BLaER1 (cell line): Measurements from ENCODE around the gene APOC1.

ENCODE experiments used
- H3K27ac ChIP-seq: shearing (Covaris generic); formaldehyde crosslinking; 2 replicates; pipeline ENCODE4 v1.8.1; 2022
- H3K27me3 ChIP-seq: shearing (Covaris generic); formaldehyde crosslinking; 2 replicates; pipeline ENCODE4 v1.8.1; 2022
- H3K36me3 ChIP-seq: shearing (Covaris generic); formaldehyde crosslinking; 2 replicates; pipeline ENCODE4 v1.8.1; 2022
- H3K4me1 ChIP-seq: shearing (Covaris generic); formaldehyde crosslinking; 2 replicates; pipeline ENCODE4 v1.8.1; 2022
- H3K4me2 ChIP-seq: shearing (Covaris generic); formaldehyde crosslinking; 2 replicates; pipeline ENCODE4 v1.8.1; 2022
- H3K4me3 ChIP-seq: shearing (Covaris generic); formaldehyde crosslinking; 2 replicates; pipeline ENCODE4 v1.8.1; 2022
- H3K9ac ChIP-seq: shearing (Covaris generic); formaldehyde crosslinking; 2 replicates; pipeline ENCODE4 v1.8.1; 2022
- H3K9me3 ChIP-seq: shearing (Covaris generic); formaldehyde crosslinking; 2 replicates; pipeline ENCODE4 v1.8.1; 2022
- H4K20me1 ChIP-seq: shearing (Covaris generic); formaldehyde crosslinking; 2 replicates; pipeline ENCODE4 v1.8.1; 2022
- Cebpa-rat ChIP-seq: shearing (Covaris generic); IDR thresholded peaks from 2 replicates; pipeline ENCODE4 v1.8.1; 2022

Gene APOC1

GRCh38 chr19:44889830-44890365 lies 24.5 kb upstream of the APOC1 start:
- Histone ChIP-seq H3K27me3 (no peaks in the 10 kb centered on the region), H4K20me1 (peaks cover 31% of the 10 kb centered on the region), H3K27ac (peak overlapping the region; percentile 79), H3K4me1 (peaks cover 23% of the 10 kb centered on the region), H3K4me3 (peak overlapping the region; percentile 61), H3K36me3 (peaks cover 70% of the 10 kb centered on the region), H3K4me2 (peak overlapping the region; percentile 65), H3K9ac (peak overlapping the region; percentile 71; the same call in 1 of the 2 replicates), H3K9me3 (no peaks in the 10 kb centered on the region)
- TF ChIP-seq Cebpa-rat: no peak

GRCh38 chr19:44890366-44891015 lies 23.9 kb upstream of the APOC1 start:
- Histone ChIP-seq H3K36me3 (peaks cover 71% of the 10 kb centered on the region), H3K27ac (peak overlapping the region; percentile 79), H3K4me3 (peak overlapping the region; percentile 61), H3K9me3 (no peaks in the 10 kb centered on the region), H3K4me1 (peaks cover 23% of the 10 kb centered on the region), H3K9ac (peak overlapping the region; percentile 71), H3K4me2 (peak overlapping the region; percentile 65), H3K27me3 (no peaks in the 10 kb centered on the region), H4K20me1 (peaks cover 37% of the 10 kb centered on the region)
- TF ChIP-seq Cebpa-rat: no peak

- TF ChIP-seq Cebpa-rat: no peak
- Histone ChIP-seq H3K9me3 (no peaks in the 10 kb centered on the region), H3K27ac (peak within 1 kb of the TSS; percentile 95), H3K27me3 (no peaks in the 10 kb centered on the region), H3K4me1 (peaks cover 23% of the 10 kb centered on the region), H3K36me3 (peaks cover 71% of the 10 kb centered on the region), H3K4me3 (peak within 1 kb of the TSS; percentile 96), H3K9ac (peak within 1 kb of the TSS; percentile 95), H3K4me2 (peak within 1 kb of the TSS; percentile 93), H4K20me1 (peaks cover 45% of the 10 kb centered on the region)
These were observed 23.2 kb upstream of the APOC1 start, which contains the start of gene TOMM40 for GRCh38 chr19:44891016-44891882. TSS of gene TOMM40 (plus strand) at chr19:44891254. CDS start at chr19:44891416, 162 bp downstream.

- no peak overlapping the region for H3K27ac ChIP-seq
- H3K4me2 ChIP-seq: peak overlapping the region; percentile 93
- no peaks in the 10 kb centered on the region for H3K27me3 ChIP-seq
- peaks cover 71% of the 10 kb centered on the region for H3K36me3 ChIP-seq
- H3K4me3 ChIP-seq: no peak overlapping the region
- H4K20me1 ChIP-seq: peaks cover 61% of the 10 kb centered on the region
- H3K9ac ChIP-seq: peak overlapping the region; percentile 95; the same call in 1 of the 2 replicates
- no peaks in the 10 kb centered on the region for H3K9me3 ChIP-seq
- peaks cover 23% of the 10 kb centered on the region for H3K4me1 ChIP-seq
- TF ChIP-seq Cebpa-rat: no peak
These were observed 21.5 kb upstream of the APOC1 start for GRCh38 chr19:44892932-44893331.

GRCh38 chr19:44893332-44894051 lies 20.9 kb upstream of the APOC1 start:
- Histone ChIP-seq H4K20me1 (peaks cover 67% of the 10 kb centered on the region), H3K9ac (peak overlapping the region; percentile 95; the same call in 1 of the 2 replicates), H3K27ac (no peak overlapping the region), H3K4me3 (no peak overlapping the region), H3K36me3 (peaks cover 71% of the 10 kb centered on the region), H3K4me2 (peak overlapping the region; percentile 93; the same call in 1 of the 2 replicates), H3K4me1 (peaks cover 23% of the 10 kb centered on the region), H3K9me3 (no peaks in the 10 kb centered on the region), H3K27me3 (no peaks in the 10 kb centered on the region)
- TF ChIP-seq Cebpa-rat: no peak

- H3K4me2 ChIP-seq: no peak overlapping the region
- H4K20me1 ChIP-seq: peaks cover 67% of the 10 kb centered on the region
- H3K27ac ChIP-seq: no peak overlapping the region
- H3K4me3 ChIP-seq: no peak overlapping the region
- H3K9ac ChIP-seq: no peak overlapping the region
- peaks cover 23% of the 10 kb centered on the region for H3K4me1 ChIP-seq
- peaks cover 67% of the 10 kb centered on the region for H3K36me3 ChIP-seq
- H3K9me3 ChIP-seq: no peaks in the 10 kb centered on the region
- no peaks in the 10 kb centered on the region for H3K27me3 ChIP-seq
- TF ChIP-seq Cebpa-rat: no peak
These were observed 20.4 kb upstream of the APOC1 start for GRCh38 chr19:44894052-44894400.

- Histone ChIP-seq H4K20me1 (peaks cover 72% of the 10 kb centered on the region), H3K9ac (no peak overlapping the region), H3K36me3 (peaks cover 73% of the 10 kb centered on the region), H3K27ac (no peak overlapping the region), H3K4me3 (no peak overlapping the region), H3K4me2 (no peak overlapping the region), H3K4me1 (peaks cover 15% of the 10 kb centered on the region), H3K9me3 (no peaks in the 10 kb centered on the region), H3K27me3 (no peaks in the 10 kb centered on the region)
- no peak for TF ChIP-seq Cebpa-rat
These were observed 19.5 kb upstream of the APOC1 start for GRCh38 chr19:44894946-44895345.

- peaks cover 73% of the 10 kb centered on the region for H4K20me1 ChIP-seq
- H3K4me3 ChIP-seq: no peak overlapping the region
- peaks cover 3% of the 10 kb centered on the region; the same call in 1 of the 2 replicates for H3K4me1 ChIP-seq
- no peaks in the 10 kb centered on the region for H3K27me3 ChIP-seq
- H3K4me2 ChIP-seq: no peak overlapping the region
- no peaks in the 10 kb centered on the region for H3K9me3 ChIP-seq
- no peak for TF ChIP-seq Cebpa-rat
- H3K9ac ChIP-seq: no peak overlapping the region
- peaks cover 96% of the 10 kb centered on the region for H3K36me3 ChIP-seq
- H3K27ac ChIP-seq: no peak overlapping the region
These were observed 16.6 kb upstream of the APOC1 start for GRCh38 chr19:44897835-44898234.

GRCh38 chr19:44900328-44901244 lies 13.8 kb upstream of the APOC1 start:
- peaks cover 84% of the 10 kb centered on the region for H3K36me3 ChIP-seq

More at GRCh38 chr19:44900328-44901244, 13.8 kb upstream of the APOC1 start:
- H3K27ac ChIP-seq: no peak overlapping the region
- no peak for TF ChIP-seq Cebpa-rat
- no peak overlapping the region for H3K4me2 ChIP-seq
- peaks cover 3% of the 10 kb centered on the region; the same call in 1 of the 2 replicates for H3K4me1 ChIP-seq
- no peak overlapping the region for H3K4me3 ChIP-seq
- H3K9ac ChIP-seq: no peak overlapping the region
- H3K27me3 ChIP-seq: peaks cover 3% of the 10 kb centered on the region; the same call in 1 of the 2 replicates
- H3K9me3 ChIP-seq: no peaks in the 10 kb centered on the region
- peaks cover 62% of the 10 kb centered on the region for H4K20me1 ChIP-seq
